H9 (cell line): ENCODE measurements around the gene APP. TPM values are rescaled to one million over a fixed set of nuclear protein-coding genes. Genes with fewer than 3 reads are reported as not detected.
A peak's percentile ranks its signal among the peaks of the same experiment; 100 is the strongest.

ENCODE experiments used
- DNase-seq: peaks from one replicate; pipeline ENCODE4 v3.0.0-alpha.2; 2017
- H2AFZ ChIP-seq: one replicate; pipeline ENCODE4 v1.6.1; 2013; ENCODE audit warnings: mild to moderate bottlenecking, low read length, control low read depth, moderate library complexity
- H2AK5ac ChIP-seq: 2 replicates; pipeline ENCODE4 v1.6.1; 2013; ENCODE audit warnings: low read length, control low read depth, mixed read lengths; ENCODE audit not compliant: insufficient read length
- H2BK120ac ChIP-seq: one replicate; pipeline ENCODE4 v1.6.1; 2013; ENCODE audit warnings: low read depth, mild to moderate bottlenecking, low read length, control low read depth, inconsistent platforms; ENCODE audit not compliant: poor library complexity, severe bottlenecking
- H2BK12ac ChIP-seq: 2 replicates; pipeline ENCODE4 v1.6.1; 2013; ENCODE audit warnings: low read length, control low read depth, mixed read lengths, low read depth; ENCODE audit not compliant: insufficient read length
- H2BK15ac ChIP-seq: 2 replicates; pipeline ENCODE4 v1.6.1; 2013; ENCODE audit warnings: low read depth, low read length, control low read depth
- H2BK20ac ChIP-seq: one replicate; pipeline ENCODE4 v1.6.1; 2013; ENCODE audit warnings: low read depth, mild to moderate bottlenecking, low read length, control low read depth, inconsistent platforms; ENCODE audit not compliant: poor library complexity, severe bottlenecking
- H2BK5ac ChIP-seq: 2 replicates; pipeline ENCODE4 v1.6.1; 2013; ENCODE audit warnings: low read length, control low read depth, mixed read lengths; ENCODE audit not compliant: insufficient read length
- H3K14ac ChIP-seq: 2 replicates; pipeline ENCODE4 v1.6.1; 2013; ENCODE audit warnings: low read length, control low read depth; ENCODE audit not compliant: insufficient read depth
- H3K18ac ChIP-seq: 2 replicates; pipeline ENCODE4 v1.6.1; 2013; ENCODE audit warnings: low read depth, mild to moderate bottlenecking, mixed read lengths, low read length, control low read depth; ENCODE audit not compliant: insufficient read length
- H3K23ac ChIP-seq: 2 replicates; pipeline ENCODE4 v1.6.1; 2013; ENCODE audit warnings: low read length, control low read depth, mixed read lengths, low read depth; ENCODE audit not compliant: insufficient read length
- H3K23me2 ChIP-seq: 2 replicates; pipeline ENCODE4 v1.6.1; 2013; ENCODE audit warnings: low read depth, mild to moderate bottlenecking, mixed read lengths, low read length, control low read depth; ENCODE audit not compliant: insufficient read length, poor library complexity, severe bottlenecking
- H3K27ac ChIP-seq: 2 replicates; pipeline ENCODE4 v1.5.1; 2013; ENCODE audit warnings: low read length, control low read depth, mixed read lengths, low read depth; ENCODE audit not compliant: insufficient read length
- H3K27me3 ChIP-seq: 2 replicates; pipeline ENCODE4 v1.6.1; 2013; ENCODE audit warnings: low read length, control low read depth, inconsistent platforms; ENCODE audit not compliant: insufficient read depth
- H3K4ac ChIP-seq: 2 replicates; pipeline ENCODE4 v1.6.1; 2013; ENCODE audit warnings: low read depth, mild to moderate bottlenecking, control low read depth, inconsistent platforms, low read length, moderate library complexity
- H3K4me1 ChIP-seq: 2 replicates; pipeline ENCODE4 v1.6.1; 2013; ENCODE audit warnings: low read length, control low read depth, inconsistent platforms; ENCODE audit not compliant: insufficient read depth
- H3K4me2 ChIP-seq: 2 replicates; pipeline ENCODE4 v1.6.1; 2013; ENCODE audit warnings: low read length, control low read depth, mixed read lengths; ENCODE audit not compliant: insufficient read length, insufficient read depth
- H3K56ac ChIP-seq: 2 replicates; pipeline ENCODE4 v1.6.1; 2013; ENCODE audit warnings: low read depth, mild to moderate bottlenecking, mixed read lengths, low read length, control low read depth; ENCODE audit not compliant: insufficient read length
- H3K79me1 ChIP-seq: 2 replicates; pipeline ENCODE4 v1.6.1; 2013; ENCODE audit warnings: low read depth, mild to moderate bottlenecking, moderate library complexity, low read length, control low read depth, inconsistent platforms; ENCODE audit not compliant: insufficient read depth, poor library complexity, severe bottlenecking
- H3K79me2 ChIP-seq: 2 replicates; pipeline ENCODE4 v1.6.1; 2013; ENCODE audit warnings: low read length, control low read depth, inconsistent platforms; ENCODE audit not compliant: insufficient read depth
- H3K9ac ChIP-seq: 2 replicates; pipeline ENCODE4 v1.6.1; 2013; ENCODE audit warnings: low read length, control low read depth, mixed read lengths; ENCODE audit not compliant: insufficient read length; ENCODE audit errors: extremely low read depth
- H3K9me3 ChIP-seq: one replicate; pipeline ENCODE4 v1.6.1; 2013; ENCODE audit warnings: low read depth, low read length, inconsistent platforms; ENCODE audit not compliant: control insufficient read depth
- H3T11ph ChIP-seq: one replicate; pipeline ENCODE4 v1.6.1; 2013; ENCODE audit warnings: mild to moderate bottlenecking, low read length, control low read depth, inconsistent platforms
- H4K20me1 ChIP-seq: one replicate; pipeline ENCODE4 v1.6.1; 2013; ENCODE audit not compliant: control insufficient read depth, insufficient read length, insufficient read depth
- H4K5ac ChIP-seq: 2 replicates; pipeline ENCODE4 v1.6.1; 2013; ENCODE audit warnings: low read depth, mild to moderate bottlenecking, mixed read lengths, low read length, control low read depth; ENCODE audit not compliant: insufficient read length
- H4K8ac ChIP-seq: replicated peaks from 2 replicates; pipeline ENCODE4 v1.6.1; 2013; ENCODE audit warnings: low read length, control low read depth, mixed read lengths, low read depth; ENCODE audit not compliant: insufficient read length
- H4K91ac ChIP-seq: 2 replicates; pipeline ENCODE4 v1.6.1; 2013; ENCODE audit warnings: low read depth, mild to moderate bottlenecking, moderate library complexity, mixed read lengths, low read length, control low read depth; ENCODE audit not compliant: insufficient read length
- H3K27ac Mint-ChIP-seq, 3 experiments: 2 replicates in 2 of 3; 3 replicates in 1 of 3; pipeline ENCODE4 v1.8.0; 2020 to 2021; ENCODE audit warnings: mixed read lengths in 3 of 3, mild to moderate bottlenecking in 1 of 3, moderate library complexity in 1 of 3
- H3K27me3 Mint-ChIP-seq: 2 replicates; pipeline ENCODE4 v1.8.0; 2021; ENCODE audit warnings: low read depth, mild to moderate bottlenecking, moderate library complexity, mixed read lengths
- H3K36me3 Mint-ChIP-seq, 3 experiments: 2 replicates in 2 of 3; 3 replicates in 1 of 3; pipeline ENCODE4 v1.8.0; 2020 to 2021; ENCODE audit warnings: low read depth in 3 of 3, mixed read lengths in 3 of 3; ENCODE audit not compliant: insufficient read depth in 1 of 3
- H3K4me1 Mint-ChIP-seq, 2 experiments: 2 replicates each; pipeline ENCODE4 v1.8.0; 2020; ENCODE audit warnings: mixed read lengths in 2 of 2
- H3K4me3 Mint-ChIP-seq, 2 experiments: 2 replicates in 1 of 2; 3 replicates in 1 of 2; pipeline ENCODE4 v1.8.0; 2020 to 2021; ENCODE audit warnings: mild to moderate bottlenecking in 2 of 2, mixed read lengths in 2 of 2, moderate library complexity in 1 of 2
- H3K9me3 Mint-ChIP-seq, 2 experiments: 2 replicates in 1 of 2; 3 replicates in 1 of 2; pipeline ENCODE4 v1.8.0; 2020; ENCODE audit warnings: mild to moderate bottlenecking in 2 of 2, mixed read lengths in 2 of 2, moderate library complexity in 1 of 2
- CTCF ChIP-seq: fragments of 200-600 bp; sonication (generic); conservative IDR thresholded peaks from 3 replicates; pipeline ENCODE4 v1.8.0; 2021; ENCODE audit warnings: antibody characterized with exemption, mild to moderate bottlenecking
- WGBS: extraction: QIAGEN DNeasy Blood & Tissue Kit; methylation state at CpG from one replicate; pipeline ENCODE4 v1.1.7; 2013; ENCODE audit warnings: missing lambda C conversion rate, low lambda C conversion rate, mixed read lengths; ENCODE audit not compliant: insufficient read length; ENCODE audit errors: extremely low coverage; 5-methylcytosine and 5-hydroxymethylcytosine counted together
- total RNA-seq: library from RNA; stranded (reverse); gene quantifications from 2 replicates; pipeline ENCODE4 v1.2.1, GENCODE V29; 2021

APP gene
- total RNA-seq, 1 experiment from 2014 or later: 380 TPM

GRCh38 chr21:26072666-26073615, 97.6 kb downstream of the APP start:
- H3K27ac Mint-ChIP-seq: peak overlapping the region; percentile 9 to 70 (median 25)
- H3K14ac ChIP-seq: no peak overlapping the region
- no peaks in the 10 kb centered on the region for H3K9me3 ChIP-seq
- DNase-seq: no peak
- H3K56ac ChIP-seq: no peak overlapping the region
- no peaks in the 10 kb centered on the region for H3K9me3 Mint-ChIP-seq
- peaks cover 36% of the 10 kb centered on the region; the same call in 1 of the 2 replicates for H3K79me2 ChIP-seq
- H3K23me2 ChIP-seq: no peaks in the 10 kb centered on the region
- no peaks in the 10 kb centered on the region for H3K27me3 ChIP-seq
- no peak overlapping the region for H3K27ac ChIP-seq
- no peak overlapping the region for H4K91ac ChIP-seq
- no peak overlapping the region for H2BK15ac ChIP-seq
- no peak overlapping the region for H3K18ac ChIP-seq
- H2BK5ac ChIP-seq: no peak overlapping the region
- no peak overlapping the region for H4K5ac ChIP-seq
- no peak overlapping the region for H3K9ac ChIP-seq
- peaks cover 25% of the 10 kb centered on the region for H3K4me1 ChIP-seq
- peaks cover 2% of the 10 kb centered on the region for H3K79me1 ChIP-seq
- no peak overlapping the region for H3K23ac ChIP-seq
- no peaks in the 10 kb centered on the region for H3K36me3 Mint-ChIP-seq
- no peak overlapping the region for H2BK20ac ChIP-seq
- no peak overlapping the region for H2BK120ac ChIP-seq
- no peaks in the 10 kb centered on the region for H4K20me1 ChIP-seq
- no peak overlapping the region for H3K4me2 ChIP-seq
- H3K4me3 Mint-ChIP-seq: no peak overlapping the region
- peaks cover 65 to 75% of the 10 kb centered on the region in 2 experiments for H3K4me1 Mint-ChIP-seq
- no peak for TF ChIP-seq CTCF
- no peak overlapping the region for H4K8ac ChIP-seq
- no peak overlapping the region for H2AFZ ChIP-seq
- no peak overlapping the region for H2BK12ac ChIP-seq
- no peaks in the 10 kb centered on the region for H3K27me3 Mint-ChIP-seq
- no CpG with 5 or more reads among the region's 9 CpGs for WGBS
- H2AK5ac ChIP-seq: no peak overlapping the region
- no peak overlapping the region for H3K4ac ChIP-seq
- no peak overlapping the region for H3T11ph ChIP-seq
